MCF 10A (cell line): ENCODE measurements around the gene NXPH3. TPM values are rescaled to one million over a fixed set of nuclear protein-coding genes. Genes with fewer than 3 reads are reported as not detected.

Experiments
- BruUV-seq: library from RNA; stranded (reverse); fragments of 400-500 nt; replicated peaks from 2 replicates; lab custom pipeline; 2021; lab: Mats Ljungman, UMichigan
- CTCF ChIA-PET: fragments of 300-600 bp; sonication (Branson Sonifier 250); formaldehyde crosslinking; extraction: SDS; loops from one replicate; lab custom pipeline; 2021; ENCODE audit warnings: antibody characterized with exemption, inconsistent platforms; lab: Yijun Ruan, JAX
- POLR2A ChIA-PET: fragments of 300-600, 350-650 bp; sonication (Branson Sonifier 250); formaldehyde crosslinking; extraction: SDS; loops from one replicate; lab custom pipeline; 2020; ENCODE audit warnings: antibody characterized with exemption, inconsistent platforms; lab: Yijun Ruan, JAX
- DNase-seq: peaks from one replicate; pipeline ENCODE4 v3.0.0-alpha.2; 2018; ENCODE audit not compliant: unreplicated experiment
- H3K27ac Mint-ChIP-seq: one replicate; pipeline ENCODE4 v1.8.0; 2022; ENCODE audit warnings: mild to moderate bottlenecking, low read depth, mixed read lengths; ENCODE audit not compliant: unreplicated experiment
- H3K27me3 Mint-ChIP-seq: one replicate; pipeline ENCODE4 v1.8.0; 2022; ENCODE audit warnings: mixed read lengths; ENCODE audit not compliant: insufficient read depth, unreplicated experiment
- H3K36me3 Mint-ChIP-seq: one replicate; pipeline ENCODE4 v1.8.0; 2022; ENCODE audit warnings: mild to moderate bottlenecking, moderate library complexity, mixed read lengths; ENCODE audit not compliant: insufficient read depth, unreplicated experiment
- H3K4me1 Mint-ChIP-seq: one replicate; pipeline ENCODE4 v1.8.0; 2022; ENCODE audit warnings: mixed read lengths; ENCODE audit not compliant: insufficient read depth, unreplicated experiment
- H3K4me3 Mint-ChIP-seq: one replicate; pipeline ENCODE4 v1.8.0; 2022; ENCODE audit warnings: mild to moderate bottlenecking, moderate library complexity, mixed read lengths; ENCODE audit not compliant: unreplicated experiment
- H3K9me3 Mint-ChIP-seq: one replicate; pipeline ENCODE4 v1.8.0; 2022; ENCODE audit warnings: mixed read lengths; ENCODE audit not compliant: unreplicated experiment
- CTCF ChIP-seq: fragments of 200-600 bp; IDR thresholded peaks from one replicate; pipeline ENCODE4 v1.8.0; 2022; ENCODE audit warnings: antibody characterized with exemption, mild to moderate bottlenecking; ENCODE audit not compliant: unreplicated experiment
- intact Hi-C: fragments of 100-400 bp; cut with micrococcal nuclease; formaldehyde crosslinking; loops from 2 replicates; pipeline ENCODE4 v1.14.1; 2022
- total RNA-seq: library from RNA; stranded (reverse); gene quantifications from 2 replicates; pipeline ENCODE4 v1.2.3, GENCODE V29; 2022

Gene NXPH3
- total RNA-seq, 1 experiment from 2014 or later = not detected

GRCh38 chr17:49574945-49575678 lies 559 bp upstream of the NXPH3 start:
- POLR2A ChIA-PET = interaction anchor here (1.1 kb wide), 1 partner anchor 57 kb away, joined by 3 read pairs; no protein-coding TSS in a partner anchor
- intact Hi-C loops = loop anchor here (1.0 to 5.0 kb wide), 2 partner anchors 102 to 120 kb away; partner anchors contain the start of gene SPOP
- H3K9me3 Mint-ChIP-seq = no peaks in the 10 kb centered on the region
- no peak overlapping the region for H3K27ac Mint-ChIP-seq
- H3K4me3 Mint-ChIP-seq = peak overlapping the region; percentile 69
- no peak for DNase-seq
- peaks cover 35% of the 10 kb centered on the region for H3K27me3 Mint-ChIP-seq
- no TSS peak for BruUV-seq
- peaks cover 5% of the 10 kb centered on the region for H3K4me1 Mint-ChIP-seq
- no peak for TF ChIP-seq CTCF
- CTCF ChIA-PET = interaction anchor here (0.6 to 16.7 kb wide), 12 partner anchors 9 to 264 kb away, joined by 3 to 325 read pairs (median 4); no protein-coding TSS in a partner anchor
- no peaks in the 10 kb centered on the region for H3K36me3 Mint-ChIP-seq

- TF ChIP-seq CTCF = no peak
- DNase-seq = no peak
- intact Hi-C loops = no loop called here
- H3K27me3 Mint-ChIP-seq = peaks cover 26% of the 10 kb centered on the region
- ChIA-PET CTCF (interaction anchor here (0.5 to 16.7 kb wide), 7 partner anchors 9 to 560 kb away, joined by 3 to 325 read pairs (median 3); partner anchors contain the start of gene SLC35B1), POLR2A (interaction anchor here (0.6 to 1.1 kb wide), 2 partner anchors 56 to 129 kb away, joined by 3 to 4 read pairs; no protein-coding TSS in a partner anchor)
- no peaks in the 10 kb centered on the region for H3K9me3 Mint-ChIP-seq
- H3K4me1 Mint-ChIP-seq = peaks cover 5% of the 10 kb centered on the region
- H3K4me3 Mint-ChIP-seq = peak overlapping the region; percentile 69
- no peak overlapping the region for H3K27ac Mint-ChIP-seq
- no TSS peak for BruUV-seq
- H3K36me3 Mint-ChIP-seq = no peaks in the 10 kb centered on the region
Measured at GRCh38 chr17:49576088-49576916, 631 bp downstream of the NXPH3 start.

- Mint-ChIP-seq H3K36me3 (no peaks in the 10 kb centered on the region), H3K9me3 (no peaks in the 10 kb centered on the region), H3K4me1 (peaks cover 5% of the 10 kb centered on the region), H3K4me3 (peak overlapping the region; percentile 69), H3K27ac (no peak overlapping the region), H3K27me3 (peaks cover 18% of the 10 kb centered on the region)
- TF ChIP-seq CTCF = no peak
- no peak for DNase-seq
- ChIA-PET POLR2A (no interaction called here), CTCF (interaction anchor here (0.6 to 16.7 kb wide), 5 partner anchors 20 to 786 kb away, joined by 3 to 325 read pairs (median 3); partner anchors contain the start of gene SLC35B1)
- no TSS peak for BruUV-seq
- intact Hi-C loops = no loop called here
Measured at GRCh38 chr17:49576917-49577649, 1.4 kb downstream of the NXPH3 start.
